ENCODE results near the gene KRT8.
A peak's percentile ranks its signal among the peaks of the same experiment; 100 is the strongest.
"Not testable (repeated sequence)": the region's sequence is repeated elsewhere in the genome, so short reads cannot be mapped to it uniquely, and the experiment has no call there.

Gene KRT8

GRCh38 chr12:52884526-52885293, 20.2 kb downstream of the KRT8 start:
- H3K4me3 ChIP-seq = no peak overlapping the region
- DNase-seq (ENCODE audit: low spot score) = no peak
- H3K27ac ChIP-seq = no peak overlapping the region
- TF ChIP-seq, protein P1, sequence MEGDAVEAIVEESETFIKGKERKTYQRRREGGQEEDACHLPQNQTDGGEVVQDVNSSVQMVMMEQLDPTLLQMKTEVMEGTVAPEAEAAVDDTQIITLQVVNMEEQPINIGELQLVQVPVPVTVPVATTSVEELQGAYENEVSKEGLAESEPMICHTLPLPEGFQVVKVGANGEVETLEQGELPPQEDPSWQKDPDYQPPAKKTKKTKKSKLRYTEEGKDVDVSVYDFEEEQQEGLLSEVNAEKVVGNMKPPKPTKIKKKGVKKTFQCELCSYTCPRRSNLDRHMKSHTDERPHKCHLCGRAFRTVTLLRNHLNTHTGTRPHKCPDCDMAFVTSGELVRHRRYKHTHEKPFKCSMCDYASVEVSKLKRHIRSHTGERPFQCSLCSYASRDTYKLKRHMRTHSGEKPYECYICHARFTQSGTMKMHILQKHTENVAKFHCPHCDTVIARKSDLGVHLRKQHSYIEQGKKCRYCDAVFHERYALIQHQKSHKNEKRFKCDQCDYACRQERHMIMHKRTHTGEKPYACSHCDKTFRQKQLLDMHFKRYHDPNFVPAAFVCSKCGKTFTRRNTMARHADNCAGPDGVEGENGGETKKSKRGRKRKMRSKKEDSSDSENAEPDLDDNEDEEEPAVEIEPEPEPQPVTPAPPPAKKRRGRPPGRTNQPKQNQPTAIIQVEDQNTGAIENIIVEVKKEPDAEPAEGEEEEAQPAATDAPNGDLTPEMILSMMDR (IDR thresholded peaks at IDR 0.05) = peak; percentile 86

DNA sequence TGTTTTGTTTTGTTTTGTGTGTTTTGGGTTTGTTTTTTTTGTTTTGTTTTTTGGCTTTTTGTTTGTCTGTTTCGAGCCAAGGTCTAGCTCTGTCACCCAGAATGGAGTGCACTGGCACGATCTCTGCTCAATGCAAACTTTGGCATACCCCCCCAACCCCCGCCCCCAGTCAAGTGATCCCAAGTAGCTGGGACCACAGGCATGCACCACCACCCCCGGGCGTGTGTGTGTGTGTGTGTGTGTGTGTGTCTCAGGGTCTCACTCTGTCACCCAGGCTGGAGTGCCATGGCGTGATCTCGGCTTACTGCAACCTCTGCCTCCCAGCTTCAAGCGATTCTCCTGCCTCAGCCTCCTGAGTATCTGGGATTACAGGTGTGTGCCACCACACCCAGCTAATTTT, 24.4 kb downstream of the KRT8 start:
- not testable (repeated sequence) for H3K4me3 ChIP-seq; DNase-seq (ENCODE audit: low spot score)

DNA sequence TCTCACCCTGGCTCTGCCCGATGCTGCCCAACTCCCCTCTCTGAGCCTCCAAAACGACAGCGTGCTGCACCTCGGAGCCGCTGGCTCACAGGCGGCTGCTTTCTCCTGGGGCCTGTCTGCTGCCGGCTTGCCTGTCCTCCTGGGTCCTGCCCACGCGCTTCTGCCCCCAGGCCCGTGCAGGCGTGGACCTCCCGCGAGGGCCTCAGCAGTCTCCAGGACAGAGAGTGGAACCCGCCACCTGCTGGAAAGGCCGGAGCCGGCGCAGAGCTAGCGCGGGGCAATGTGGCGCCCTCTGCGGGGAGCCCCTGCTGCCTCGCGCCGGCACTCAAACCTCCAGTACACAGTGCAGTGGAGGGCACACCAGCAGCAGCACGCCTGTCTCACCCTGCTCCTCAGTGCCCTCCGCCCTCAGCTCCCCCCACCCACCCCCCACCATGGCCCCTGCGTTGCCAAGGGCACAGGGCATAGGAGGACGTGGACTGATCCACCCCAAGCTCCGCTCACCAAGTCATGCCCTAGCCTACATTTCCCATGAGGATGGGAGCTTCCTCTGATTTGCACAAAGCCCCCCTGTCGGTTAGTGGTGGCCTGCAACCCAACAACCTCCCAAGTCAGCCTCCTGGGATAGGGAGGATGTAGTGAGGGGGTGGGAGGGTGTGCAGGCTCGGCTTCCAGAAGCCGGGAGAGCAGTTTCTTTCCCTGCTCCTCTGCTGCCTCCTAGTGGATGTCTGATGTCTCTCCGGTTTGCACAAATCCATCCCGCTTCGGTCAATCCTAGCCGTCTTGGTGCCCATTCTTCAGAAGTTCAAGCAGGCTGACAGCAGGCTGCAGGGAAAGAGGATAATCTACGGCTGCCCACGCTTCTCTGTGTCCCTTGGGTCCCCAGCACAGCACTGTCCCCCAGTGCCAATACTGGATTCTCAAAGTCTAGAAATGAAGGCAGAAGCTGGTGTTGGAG, 25.2 kb downstream of the KRT8 start:
- peak overlapping the region; percentile 57 for H3K4me3 ChIP-seq
- H3K27ac ChIP-seq = peak overlapping the region in 1 of 2 donors; percentile 19
- DNase-seq (ENCODE audit: low spot score) = no peak
- TF ChIP-seq, protein P1 (IDR thresholded peaks at IDR 0.05) = peak; percentile 55

More for the DNA sequence above, 24.4 kb downstream of the KRT8 start:
- not testable (repeated sequence) for H3K27ac ChIP-seq

DNA sequence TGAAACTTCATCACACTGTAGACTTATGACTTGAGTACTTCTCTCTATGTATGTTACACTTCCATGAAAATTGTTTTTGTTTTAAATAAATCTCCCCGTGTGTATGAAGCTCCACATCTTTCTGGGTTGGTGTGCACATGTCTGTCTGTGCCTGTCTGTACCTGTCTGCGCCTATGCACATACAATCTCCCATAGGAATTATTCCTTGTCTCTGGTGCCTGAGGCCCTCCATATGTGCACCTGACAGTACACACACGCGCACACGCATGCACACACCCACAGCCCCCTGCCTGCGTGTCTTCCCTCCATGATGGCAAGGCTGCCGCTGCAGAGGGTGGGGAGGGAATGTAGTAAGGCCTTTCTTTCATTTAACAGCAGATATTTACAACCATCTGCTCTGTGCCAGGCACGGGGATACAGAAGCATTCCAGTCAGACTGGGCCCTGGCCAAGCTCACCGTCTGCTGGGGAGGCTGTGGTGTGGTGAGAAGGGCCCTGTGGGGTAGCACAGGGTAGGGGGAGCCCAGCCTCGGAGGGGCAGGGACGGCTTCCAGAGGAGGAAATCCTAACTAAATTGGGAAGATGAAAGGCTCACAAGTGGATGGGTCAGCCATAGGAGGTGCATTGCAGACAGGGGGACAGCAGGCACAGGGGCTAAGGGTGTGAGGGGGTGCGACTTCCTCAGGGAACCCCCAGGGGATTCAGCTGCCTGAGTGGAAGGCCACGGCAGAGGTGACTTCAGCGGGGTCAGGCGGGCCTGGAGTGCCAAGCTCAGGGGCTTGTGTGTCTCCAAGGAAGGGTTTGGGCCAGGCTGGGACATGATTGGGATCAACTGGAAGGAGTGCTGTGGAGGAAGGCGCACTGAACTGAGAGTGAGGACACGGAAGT, 26.1 kb downstream of the KRT8 start:
- peak overlapping the region; percentile 57 for H3K4me3 ChIP-seq
- peak overlapping the region in 1 of 2 donors; percentile 19 for H3K27ac ChIP-seq
- TF ChIP-seq, protein P1 (IDR thresholded peaks at IDR 0.05) = no peak
- DNase-seq (ENCODE audit: low spot score) = no peak

DNA sequence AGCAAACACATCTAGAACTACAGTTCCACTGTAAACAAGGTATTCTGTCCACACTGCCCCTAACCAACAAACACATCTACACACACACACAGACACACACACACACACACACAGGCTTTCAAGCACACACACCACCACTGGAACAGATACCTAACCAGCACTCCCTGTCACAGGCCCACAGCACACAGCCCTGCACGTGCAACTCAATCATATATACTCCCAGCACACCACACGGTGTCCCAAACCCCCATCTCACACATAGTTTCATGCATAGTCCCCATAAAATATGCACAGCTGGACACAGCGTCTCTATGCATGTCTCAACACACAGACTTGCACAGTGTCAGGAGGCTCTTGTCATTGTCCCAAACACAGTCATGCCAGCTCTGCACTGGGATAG, 27.6 kb downstream of the KRT8 start:
- Histone ChIP-seq H3K27ac (no peak overlapping the region), H3K4me3 (no peak overlapping the region)
- DNase-seq (ENCODE audit: low spot score) = no peak
- TF ChIP-seq, protein P1 (IDR thresholded peaks at IDR 0.05) = no peak

DNA sequence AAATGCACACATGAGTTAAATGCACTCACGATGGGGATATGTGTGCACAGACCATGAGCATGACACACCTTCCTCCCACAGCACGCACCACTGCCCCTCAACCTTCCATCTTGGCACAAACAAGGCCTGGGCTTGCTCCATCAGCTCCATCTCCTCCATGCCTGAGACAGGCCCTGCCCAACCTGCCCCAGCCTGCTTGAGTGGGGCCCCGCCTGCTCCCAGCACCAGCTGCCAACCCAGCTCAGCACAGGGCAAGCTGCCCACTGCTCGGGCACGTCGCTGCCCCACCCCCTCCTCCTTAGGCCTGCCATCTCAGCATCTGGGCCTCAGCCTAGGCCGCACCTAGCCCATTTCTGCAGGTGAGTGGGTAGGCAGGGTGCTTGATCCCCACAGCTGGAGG, 28.5 kb downstream of the KRT8 start:
- no peak for DNase-seq (ENCODE audit: low spot score)
- TF ChIP-seq, protein P1 (IDR thresholded peaks at IDR 0.05) = no peak

More for the DNA sequence above, 28.5 kb downstream of the KRT8 start:
- Histone ChIP-seq H3K27ac (no peak overlapping the region), H3K4me3 (no peak overlapping the region)

Data from coronary artery (tissue), 2 donors.